SK-N-MC (cell line): ENCODE measurements around the gene XIAP.

Experiments
- EZH2 ChIP-seq: fragments of 200-600 bp; sonication (generic); IDR thresholded peaks from one replicate; pipeline ENCODE4 v1.6.1; 2017; ENCODE audit warnings: antibody characterized with exemption
- FOXP2 ChIP-seq: optimal IDR thresholded peaks from 2 replicates; pipeline ENCODE3; 2011; ENCODE audit warnings: mild to moderate bottlenecking, moderate library complexity; ENCODE audit not compliant: insufficient read depth; ENCODE audit errors: extremely low read length, control extremely low read depth
- POLR2AphosphoS5 ChIP-seq: IDR thresholded peaks from 2 replicates; pipeline ENCODE4 v1.6.1; 2012; ENCODE audit warnings: mild to moderate bottlenecking, low read depth, low read length, borderline replicate concordance

DNA sequence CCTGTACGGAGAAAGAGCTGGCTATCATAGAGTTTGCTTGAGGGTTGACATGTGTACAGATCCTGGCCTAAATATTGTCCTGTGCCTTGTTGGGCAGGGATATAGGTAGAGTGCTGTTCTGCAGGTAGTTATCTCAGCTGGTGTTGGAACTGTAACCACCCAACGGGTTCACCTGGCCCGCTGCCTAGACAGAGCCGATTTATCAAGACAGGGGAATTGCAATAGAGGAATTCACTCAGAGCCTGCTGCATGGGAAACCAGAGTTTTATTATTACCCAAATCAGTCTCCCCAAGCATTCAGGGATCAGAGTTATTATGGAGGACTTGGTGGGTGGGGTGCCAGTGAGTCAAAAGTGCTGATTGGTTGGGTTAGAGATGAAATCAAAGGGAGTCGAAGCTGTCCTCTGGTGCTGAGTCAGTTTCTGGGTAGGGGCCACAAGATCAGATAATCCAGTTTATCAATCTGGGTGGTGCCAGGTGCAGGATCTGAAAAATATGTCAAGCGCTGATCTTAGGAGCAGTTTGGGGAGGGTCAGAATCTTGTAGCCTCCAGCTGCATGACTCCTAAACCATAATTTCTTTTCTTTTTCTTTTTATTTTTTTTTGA, 42.5 kb upstream of the XIAP start:
- TF ChIP-seq EZH2, result no peak
- TF ChIP-seq POLR2AphosphoS5, result no peak
- TF ChIP-seq FOXP2, result no peak
